Glomerular visceral epithelial cell (primary cell): ENCODE results near the gene GABRB1.

Experiments
- DNase-seq: peaks from one replicate; pipeline ENCODE4 v3.0.0-alpha.2; 2016; ENCODE audit errors: extremely low spot score

The GABRB1 gene

GRCh38 chr4:47209833-47210232 lies 178.5 kb downstream of the GABRB1 start:
- DNase-seq, result peak; percentile 68

GRCh38 chr4:47210828-47211227 lies 179.5 kb downstream of the GABRB1 start:
- no peak for DNase-seq

- DNase-seq, result no peak
Observed at GRCh38 chr4:47213106-47213505, 181.7 kb downstream of the GABRB1 start.

- DNase-seq, result no peak
Observed at GRCh38 chr4:47213539-47213938, 182.2 kb downstream of the GABRB1 start.

GRCh38 chr4:47213971-47214370 lies 182.6 kb downstream of the GABRB1 start:
- peak; percentile 71 for DNase-seq

DNA sequence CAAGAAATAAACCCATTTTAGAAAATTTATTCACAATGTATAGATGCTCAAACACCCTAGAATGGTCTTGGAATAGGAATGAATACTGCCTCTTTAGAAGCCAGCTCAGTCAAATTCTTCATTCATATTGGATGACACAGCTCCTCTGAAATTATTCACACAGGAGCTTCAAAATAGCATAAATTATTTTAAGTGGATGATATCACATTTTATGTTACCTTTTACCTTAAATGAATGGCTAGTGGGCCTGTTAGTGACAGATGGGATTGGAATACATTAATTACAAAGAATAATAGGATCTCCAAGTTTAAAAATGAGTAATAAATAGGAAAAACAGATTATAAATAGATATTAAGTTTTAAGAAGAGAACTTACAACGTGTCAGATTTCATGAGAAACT lies 184.4 kb downstream of the GABRB1 start:
- DNase-seq, result no peak

GRCh38 chr4:47217291-47217690 lies 185.9 kb downstream of the GABRB1 start:
- DNase-seq, result no peak

DNA sequence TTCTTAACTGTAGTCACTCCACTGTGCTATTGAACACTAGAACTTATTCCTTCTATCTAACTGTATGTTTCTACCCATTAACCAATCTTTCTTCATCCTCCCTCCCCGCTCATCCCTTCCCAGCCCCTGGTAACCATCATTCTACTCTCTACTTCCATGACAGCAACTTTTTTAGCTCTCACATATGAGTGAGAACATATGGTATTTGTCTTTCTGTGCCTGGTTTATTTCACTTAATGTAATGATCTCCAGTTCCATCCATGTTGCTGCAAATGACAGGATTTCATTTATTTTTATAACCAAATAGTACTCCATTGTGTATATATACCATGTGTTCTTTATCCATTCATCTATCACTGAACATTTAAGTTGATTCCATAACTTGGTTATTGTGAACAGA lies 186.5 kb downstream of the GABRB1 start:
- no peak for DNase-seq

GRCh38 chr4:47218631-47219030 lies 187.3 kb downstream of the GABRB1 start:
- DNase-seq, result no peak

- no peak for DNase-seq
Observed at GRCh38 chr4:47219586-47219985, 188.2 kb downstream of the GABRB1 start.

GRCh38 chr4:47221721-47222120 lies 190.4 kb downstream of the GABRB1 start:
- no peak for DNase-seq

DNA sequence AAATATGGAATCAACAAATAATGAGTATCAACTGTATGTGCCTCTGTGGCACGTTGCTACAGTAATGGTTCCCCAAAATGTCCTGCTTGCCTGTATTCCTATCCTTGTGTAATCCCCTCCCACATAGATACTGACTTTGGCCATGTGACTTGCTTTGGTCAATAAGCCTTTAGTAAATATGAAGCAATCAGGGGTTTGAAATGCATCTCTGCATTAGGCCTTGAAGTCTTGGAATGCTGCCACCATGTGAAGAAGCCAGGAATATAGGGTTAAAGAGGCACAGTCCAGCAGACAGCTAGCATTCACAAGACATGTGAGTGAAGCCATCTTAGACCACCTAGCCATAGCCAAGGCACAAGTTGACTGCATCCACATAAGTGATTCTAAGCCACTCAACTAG lies 190.9 kb downstream of the GABRB1 start:
- no peak for DNase-seq

DNA sequence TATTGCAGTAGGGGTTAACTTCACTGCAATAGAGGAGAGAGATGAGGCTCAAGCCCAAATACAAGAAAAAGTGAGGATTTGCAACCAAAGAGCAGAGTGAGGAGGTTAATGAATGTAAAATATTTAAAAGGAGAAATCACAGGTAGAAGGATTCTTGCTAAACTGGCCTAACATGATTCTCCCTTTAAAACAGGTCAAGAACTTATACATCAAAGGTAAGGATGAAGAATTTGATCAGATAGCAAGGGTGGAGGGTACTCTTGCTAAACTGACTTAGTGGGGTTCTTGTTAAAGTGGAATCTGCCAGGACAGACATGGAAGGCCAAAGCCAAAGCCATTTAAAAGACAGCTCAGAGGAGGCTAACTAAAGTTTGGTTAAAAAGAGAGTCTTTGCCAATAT lies 193.0 kb downstream of the GABRB1 start:
- no peak for DNase-seq

GRCh38 chr4:47235721-47236120 lies 204.4 kb downstream of the GABRB1 start:
- DNase-seq, result no peak

GRCh38 chr4:47238667-47239066 lies 207.3 kb downstream of the GABRB1 start:
- no peak for DNase-seq

GRCh38 chr4:47239649-47240048 lies 208.3 kb downstream of the GABRB1 start:
- no peak for DNase-seq

DNA sequence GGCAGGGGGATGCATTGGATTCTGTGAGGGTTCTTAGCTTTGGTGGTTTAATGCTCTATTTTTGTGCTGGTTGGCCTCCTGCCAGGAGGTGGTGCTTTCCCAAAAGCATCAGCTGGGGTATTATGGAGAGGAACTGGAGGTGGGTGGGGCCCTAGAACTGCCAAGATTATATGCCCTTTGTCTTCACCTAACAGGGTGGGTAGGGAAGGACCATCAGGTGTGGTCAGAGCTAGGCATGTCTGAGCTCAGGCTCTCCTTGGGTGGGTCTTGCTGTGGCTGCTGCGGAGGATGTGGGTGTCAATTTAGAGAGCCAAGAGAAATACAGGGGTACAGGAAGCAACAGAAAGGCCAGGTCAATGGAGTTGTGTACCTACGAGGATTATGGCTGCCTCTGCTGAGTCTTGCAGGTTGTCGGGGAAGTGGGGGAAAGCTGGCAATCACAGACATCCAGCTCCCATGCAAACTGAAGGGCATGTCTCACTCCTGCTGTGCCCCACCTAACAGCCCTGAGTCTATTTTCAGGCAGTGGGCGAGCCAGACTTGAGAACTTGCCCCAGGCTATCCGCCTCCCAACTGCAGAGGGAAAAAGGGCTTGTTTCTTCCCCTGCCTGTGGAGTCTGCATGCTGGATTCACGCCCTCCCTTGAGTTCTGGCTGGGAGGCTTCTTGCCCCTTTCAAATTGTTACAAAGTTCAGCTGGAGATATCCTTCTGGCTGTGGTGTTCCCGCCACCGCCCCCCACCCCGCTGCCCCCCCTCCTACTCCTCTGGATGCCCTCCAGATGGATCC lies 220.2 kb downstream of the GABRB1 start:
- no peak for DNase-seq

- DNase-seq, result no peak
Observed at GRCh38 chr4:47263721-47264120, 232.4 kb downstream of the GABRB1 start.

DNA sequence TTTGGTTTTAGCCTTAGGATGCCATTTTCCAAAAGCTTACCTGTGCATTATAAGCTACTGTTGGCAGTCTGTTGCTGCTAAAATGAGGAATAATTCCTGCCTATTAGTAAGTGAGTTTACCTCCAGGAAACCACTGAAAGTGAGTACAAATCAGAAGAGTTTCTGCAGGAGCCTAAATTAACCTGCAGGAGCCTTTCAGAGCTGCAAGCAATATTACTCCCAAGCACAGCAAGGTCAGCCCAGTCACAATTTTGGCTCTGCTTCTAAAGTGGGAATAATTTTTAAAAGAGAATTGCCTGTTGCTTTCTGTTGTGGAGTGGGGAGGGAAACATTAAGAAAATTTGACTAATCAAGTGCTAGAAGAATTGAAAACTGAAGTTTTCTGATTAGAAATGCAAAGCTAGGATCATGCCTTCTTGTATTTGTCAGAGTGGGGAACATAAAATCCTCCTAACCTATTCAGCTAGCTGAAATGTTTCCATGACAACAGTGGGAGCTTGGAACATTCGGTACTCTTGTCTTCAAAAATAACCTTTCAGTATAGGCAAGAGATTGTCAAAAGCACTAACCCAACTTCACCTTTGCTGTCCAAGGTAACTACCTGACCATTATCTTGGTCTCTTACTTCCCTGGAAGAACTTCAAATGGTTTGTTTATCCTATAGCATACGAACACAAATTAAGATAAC lies 239.0 kb downstream of the GABRB1 start:
- no peak for DNase-seq

GRCh38 chr4:47271291-47271690 lies 239.9 kb downstream of the GABRB1 start:
- no peak for DNase-seq

DNA sequence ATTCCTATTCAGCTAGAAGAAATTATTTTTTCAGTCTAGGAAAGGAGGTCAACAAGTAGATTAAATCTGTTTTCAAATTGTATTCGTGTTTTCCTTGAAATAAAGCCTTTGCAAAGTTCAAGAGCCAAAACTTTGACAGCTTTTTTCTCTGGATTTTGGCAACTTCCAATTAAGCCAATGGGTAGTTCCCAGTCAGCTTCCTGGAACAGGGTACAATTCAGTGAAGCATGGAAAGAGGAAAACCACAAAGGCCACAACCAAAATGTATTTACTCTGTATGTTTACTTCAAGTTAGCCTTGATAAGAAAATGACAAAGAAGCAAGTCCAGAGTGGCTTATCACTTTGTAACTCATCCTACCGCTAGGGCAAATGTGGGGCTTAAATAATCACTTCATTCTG lies 243.5 kb downstream of the GABRB1 start:
- DNase-seq, result no peak

DNA sequence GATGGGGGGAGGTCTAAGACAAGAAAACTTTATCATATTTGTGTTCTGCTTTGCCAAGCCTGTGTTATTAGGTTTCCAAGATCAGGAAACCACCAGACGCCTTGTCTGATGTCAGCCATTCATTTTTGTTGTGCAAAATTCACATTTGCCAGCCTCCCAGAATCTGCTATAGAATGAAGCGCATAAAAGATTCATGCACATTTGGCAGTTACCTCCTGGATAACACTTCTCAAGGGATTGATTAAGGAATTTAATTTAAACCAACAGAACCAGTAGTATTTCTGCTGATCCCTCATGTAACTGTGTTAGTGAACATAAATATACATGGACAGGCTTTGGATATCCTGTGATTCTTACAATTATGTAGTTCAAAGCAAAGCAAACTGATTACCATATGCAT lies 244.2 kb downstream of the GABRB1 start:
- no peak for DNase-seq

- no peak for DNase-seq
Observed at GRCh38 chr4:47278631-47279030, 247.3 kb downstream of the GABRB1 start.
